GM12878 (cell line): ENCODE data around the gene THUMPD3. TPM values are rescaled to one million over a fixed set of nuclear protein-coding genes. Genes with fewer than 3 reads are reported as not detected.

Experiments
- ATAC-seq: fragments of 200-7000 bp; cut with Tn5 transposase; 3 replicates; pipeline ENCODE4 v1.9.1; 2020; ENCODE audit warnings: mild to moderate bottlenecking, moderate library complexity
- BruUV-seq: library from RNA; stranded (reverse); fragments of 400-500 nt; replicated peaks from 2 replicates; lab custom pipeline; 2021; lab: Mats Ljungman, UMichigan
- CTCF ChIA-PET: fragments of 300-600 bp; sonication (Branson Sonifier 250); formaldehyde crosslinking; extraction: SDS; loops from one replicate; lab custom pipeline; 2021; ENCODE audit warnings: inconsistent platforms; lab: Yijun Ruan, JAX
- POLR2A ChIA-PET: fragments of 350-600 bp; formaldehyde crosslinking; extraction: SDS; loops from one replicate; lab custom pipeline; 2021; ENCODE audit warnings: inconsistent platforms; lab: Charles Lee
- RAD21 ChIA-PET: fragments of 300-600 bp; sonication (Branson Sonifier 250); formaldehyde crosslinking; loops from one replicate; lab custom pipeline; 2023; ENCODE audit warnings: antibody characterized with exemption; ENCODE audit not compliant: unreplicated experiment; lab: Charles Lee
- SMC1A ChIA-PET: fragments of 300-600 bp; sonication (Branson Sonifier 250); formaldehyde crosslinking; loops from one replicate; lab custom pipeline; 2023; ENCODE audit not compliant: unreplicated experiment, uncharacterized antibody; lab: Charles Lee
- DNase-seq: peaks from one replicate; pipeline ENCODE4 v3.0.0-alpha.2; 2011; ENCODE audit warnings: low read depth, low spot score
- FAIRE-seq: peaks from 3 replicates; lab custom pipeline; 2011; peaks lifted over from hg19 to GRCh38; lab: Jason Lieb, UNC
- H2AFZ ChIP-seq: 2 replicates; pipeline ENCODE4 v1.6.0; 2011; ENCODE audit warnings: low read depth, low read length, control low read depth; ENCODE audit not compliant: control insufficient read depth
- H3K27ac ChIP-seq: 2 replicates; pipeline ENCODE4 v1.5.1; 2011; ENCODE audit warnings: control low read depth; ENCODE audit not compliant: control insufficient read depth, insufficient read depth
- H3K27me3 ChIP-seq, 2 experiments: replicated peaks in 1 of 2; 2 replicates each; pipeline versions ENCODE4 v1.6.0 to v1.6.1; 2011; ENCODE audit warnings: low read length in 1 of 2; ENCODE audit not compliant: control insufficient read depth in 2 of 2, insufficient read depth in 2 of 2
- H3K36me3 ChIP-seq, 2 experiments: 2 replicates each; pipeline ENCODE4 v1.5.1; 2011; ENCODE audit warnings: low read length in 1 of 2; ENCODE audit not compliant: control insufficient read depth in 2 of 2, insufficient read depth in 2 of 2
- H3K4me1 ChIP-seq: 2 replicates; pipeline ENCODE4 v1.6.1; 2011; ENCODE audit warnings: mild to moderate bottlenecking, low read length, moderate library complexity, mixed read lengths; ENCODE audit not compliant: control insufficient read depth, insufficient read depth
- H3K4me2 ChIP-seq: 2 replicates; pipeline ENCODE4 v1.6.0; 2011; ENCODE audit warnings: control low read depth; ENCODE audit not compliant: control insufficient read depth, insufficient read depth
- H3K4me3 ChIP-seq: fragments of 200-600 bp; sonication (generic); 2 replicates; pipeline ENCODE4 v1.5.1; 2016
- H3K79me2 ChIP-seq: 2 replicates; pipeline ENCODE4 v1.6.0; 2011; ENCODE audit warnings: low read length; ENCODE audit not compliant: control insufficient read depth, insufficient read depth
- H3K9ac ChIP-seq: 2 replicates; pipeline ENCODE4 v1.8.0; 2011; ENCODE audit warnings: low read length, control low read depth, mixed read lengths; ENCODE audit not compliant: control insufficient read depth, insufficient read depth
- H3K9me3 ChIP-seq: replicated peaks from 3 replicates; pipeline ENCODE4 v1.5.1; 2011; ENCODE audit warnings: mild to moderate bottlenecking, low read length; ENCODE audit not compliant: control insufficient read depth, insufficient read depth
- H4K20me1 ChIP-seq: 2 replicates; pipeline ENCODE4 v1.6.0; 2011; ENCODE audit not compliant: control insufficient read depth, insufficient read depth
- BCL11A ChIP-seq: IDR thresholded peaks from 2 replicates; pipeline ENCODE4 v1.6.1; 2011; ENCODE audit warnings: low read depth, low read length
- BRCA1 ChIP-seq: IDR thresholded peaks from 2 replicates; pipeline ENCODE4 v1.6.1; 2011; ENCODE audit warnings: low read depth, low read length, improper control_type of control experiment
- CHD4 ChIP-seq: fragments of 200-600 bp; sonication (generic); IDR thresholded peaks from 2 replicates; pipeline ENCODE4 v1.6.1; 2016; ENCODE audit warnings: mild to moderate bottlenecking
- E4F1 ChIP-seq: fragments of 450-650 bp; IDR thresholded peaks from 2 replicates; pipeline ENCODE4 v1.6.1; 2018; ENCODE audit warnings: borderline replicate concordance, mild to moderate bottlenecking; ENCODE audit not compliant: partially characterized antibody
- EED ChIP-seq: sonication (generic); IDR thresholded peaks from 2 replicates; pipeline ENCODE4 v1.6.1; 2016; ENCODE audit warnings: antibody characterized with exemption, low read depth
- EP300 ChIP-seq, 2 experiments: fragments of 150-350 bp in 1 of 2; IDR thresholded peaks; 2 replicates each; pipeline ENCODE4 v1.6.1; 2011 to 2012; ENCODE audit warnings: low read depth in 2 of 2, low read length in 2 of 2, borderline replicate concordance in 1 of 2, improper control_type of control experiment in 1 of 2, inconsistent platforms in 1 of 2; ENCODE audit not compliant: control insufficient read depth in 1 of 2
- HDGF ChIP-seq: fragments of 450-650 bp; IDR thresholded peaks from 2 replicates; pipeline ENCODE4 v1.6.1; 2016; ENCODE audit warnings: antibody characterized with exemption
- IKZF1 ChIP-seq: fragments of 450-650 bp; conservative IDR thresholded peaks from 2 replicates; pipeline ENCODE4 v1.6.1; 2017; ENCODE audit warnings: antibody characterized with exemption, mild to moderate bottlenecking
- MEF2B ChIP-seq: fragments of 450-650 bp; IDR thresholded peaks from 2 replicates; pipeline ENCODE4 v1.6.1; 2018; ENCODE audit warnings: mild to moderate bottlenecking, moderate library complexity; ENCODE audit not compliant: partially characterized antibody, poor library complexity, severe bottlenecking
- MTA3 ChIP-seq: IDR thresholded peaks from 2 replicates; pipeline ENCODE4 v1.6.1; 2012; ENCODE audit warnings: low read length, inconsistent platforms, borderline replicate concordance
- NFXL1 ChIP-seq: fragments of 450-650 bp; IDR thresholded peaks from 2 replicates; pipeline ENCODE4 v1.6.1; 2017; ENCODE audit warnings: antibody characterized with exemption, mild to moderate bottlenecking, borderline replicate concordance
- NFYB ChIP-seq: IDR thresholded peaks from 2 replicates; pipeline ENCODE4 v1.6.1; 2011; ENCODE audit warnings: low read depth, mild to moderate bottlenecking, low read length, improper control_type of control experiment, moderate library complexity; ENCODE audit not compliant: insufficient read depth
- RAD21 ChIP-seq: IDR thresholded peaks from 2 replicates; pipeline ENCODE4 v1.6.1; 2011; ENCODE audit warnings: mild to moderate bottlenecking, low read depth, low read length, moderate library complexity; ENCODE audit not compliant: insufficient read depth
- SP1 ChIP-seq: IDR thresholded peaks from one replicate; pipeline ENCODE4 v1.6.1; 2011; ENCODE audit warnings: low read depth, low read length
- SREBF1 ChIP-seq: IDR thresholded peaks from 2 replicates; pipeline ENCODE4 v1.6.1; 2012; ENCODE audit warnings: mild to moderate bottlenecking, low read length
- ZNF592 ChIP-seq: fragments of 450-650 bp; IDR thresholded peaks from 2 replicates; pipeline ENCODE4 v1.6.1; 2017; ENCODE audit warnings: mild to moderate bottlenecking, moderate library complexity
- WGBS: methylation state at CpG from one replicate; pipeline ENCODE4 v1.1.6; 2016; ENCODE audit warnings: low lambda C conversion rate; ENCODE audit not compliant: insufficient replicate concordance, insufficient coverage; ENCODE audit errors: missing lambda C conversion rate; 5-methylcytosine and 5-hydroxymethylcytosine counted together
- in situ Hi-C: fragments of 300-500 bp; cut with MboI; formaldehyde crosslinking; loops from 9 replicates; pipeline ENCODE4 v1.14.3; 2018; ENCODE audit warnings: mixed read lengths
- intact Hi-C: fragments of 100-400 bp; cut with micrococcal nuclease; formaldehyde crosslinking; loops from one replicate; pipeline ENCODE4 v1.14.2; 2022; ENCODE audit not compliant: unreplicated experiment
- polyA plus RNA-seq, 11 experiments: library from polyadenylated mRNA; depleted of rRNA in 4 of 11; unstranded in 6 of 11; stranded (reverse) in 5 of 11; fragments of >200 nt; fragmentation: Nextera tagmentation in 4 of 11; fragmentation: Illumina TruSeq in 1 of 11; extraction: Ambion mirVana in 4 of 11; extraction: Trizol in 1 of 11; gene quantifications; 1 replicate in 1 of 11; 2 replicates in 10 of 11; pipeline versions ENCODE4 v1.2.1 to v1.2.3, GENCODE V29; 2011 to 2016; ENCODE audit warnings: inconsistent platforms in 2 of 11, missing spikeins in 2 of 11, low read depth in 1 of 11
- total RNA-seq, 4 experiments: library from RNA; depleted of rRNA in 3 of 4; stranded (reverse); fragments of >200 nt in 3 of 4; fragmentation: Illumina TruSeq in 1 of 4; extraction: Trizol in 1 of 4; gene quantifications; 2 replicates each; pipeline versions ENCODE4 v1.2.1 to v1.2.3, GENCODE V29; 2013 to 2021

The THUMPD3 gene
- total and polyA plus RNA-seq, 10 of the 15 experiments (the other 5 are each of a cell fraction or from before 2014, with no cell fraction given): 28.7 to 47.4 (median 41.8) TPM

GRCh38 chr3:9340472-9340902 lies 22.4 kb upstream of the THUMPD3 start (continued):
- no peak for TF ChIP-seq BRCA1

GRCh38 chr3:9342696-9343095 lies 20.2 kb upstream of the THUMPD3 start:
- 60% methylated on average over 4 of the region's 4 CpGs for WGBS
- H3K4me2 ChIP-seq: no peak overlapping the region
- ATAC-seq (no peak), FAIRE-seq (no peak), DNase-seq (no peak)
- no peaks in the 10 kb centered on the region; the same call in 1 of the 2 replicates for H3K4me1 ChIP-seq
- H3K36me3 ChIP-seq: no peaks in the 10 kb centered on the region
- ChIA-PET POLR2A (no interaction called here), CTCF (interaction anchor here (0.6 to 1.9 kb wide), 2 partner anchors 11 to 23 kb away, joined by 3 to 6 read pairs; no protein-coding TSS in a partner anchor), SMC1A (no interaction called here), RAD21 (no interaction called here)
- no peak overlapping the region; the same call in 1 of the 2 replicates for H2AFZ ChIP-seq
- no peak overlapping the region for H3K27ac ChIP-seq
- H3K4me3 ChIP-seq: no peak overlapping the region
- no peaks in the 10 kb centered on the region for H3K27me3 ChIP-seq
- no peak overlapping the region for H3K9ac ChIP-seq
- H3K79me2 ChIP-seq: no peaks in the 10 kb centered on the region
- H4K20me1 ChIP-seq: no peaks in the 10 kb centered on the region
- H3K9me3 ChIP-seq: no peaks in the 10 kb centered on the region
- in situ Hi-C loops (no loop called here), intact Hi-C loops (no loop called here)
- BruUV-seq: no TSS peak
- TF ChIP-seq RAD21 (no peak), MTA3 (no peak), CHD4 (no peak), EP300 (IDR thresholded peaks at IDR 0.05; ENCODE audit: borderline replicate concordance in 1 of 2, control insufficient read depth in 1 of 2, low read depth in 2 of 2, low read length in 2 of 2) (no peak), EED (no peak), BCL11A (no peak), HDGF (no peak), IKZF1 (no peak), NFXL1 (no peak), SP1 (no peak), MEF2B (no peak), E4F1 (no peak), NFYB (no peak), ZNF592 (no peak), SREBF1 (no peak)
